Mucosa of stomach (tissue), 1 donor: Measurements from ENCODE around the gene TNRC18.

Source experiments
- H3K27me3 ChIP-seq: one replicate; pipeline ENCODE4 v1.7.0; 2013; ENCODE audit warnings: mild to moderate bottlenecking, low read length; ENCODE audit not compliant: control insufficient read depth, insufficient read depth
- H3K36me3 ChIP-seq: one replicate; pipeline ENCODE4 v1.7.0; 2013; ENCODE audit warnings: low read length; ENCODE audit not compliant: control insufficient read depth, insufficient read depth
- H3K4me1 ChIP-seq: one replicate; pipeline ENCODE4 v1.7.0; 2013; ENCODE audit warnings: mild to moderate bottlenecking, low read length; ENCODE audit not compliant: control insufficient read depth, insufficient read depth
- H3K4me3 ChIP-seq: one replicate; pipeline ENCODE4 v1.7.0; 2013; ENCODE audit warnings: low read length
- H3K9ac ChIP-seq: one replicate; pipeline ENCODE4 v1.7.0; 2013; ENCODE audit warnings: mild to moderate bottlenecking, low read length, moderate library complexity
- H3K9me3 ChIP-seq: one replicate; pipeline ENCODE4 v1.7.0; 2013; ENCODE audit warnings: mild to moderate bottlenecking, low read length, moderate library complexity; ENCODE audit not compliant: control insufficient read depth
- donor health status: Pancreatic carcinoma.

TNRC18 gene

GRCh38 chr7:5432691-5433090 lies 9.1 kb upstream of the TNRC18 start:
- Histone ChIP-seq H3K9ac (no peak overlapping the region), H3K4me3 (no peak overlapping the region), H3K27me3 (no peaks in the 10 kb centered on the region), H3K9me3 (no peaks in the 10 kb centered on the region), H3K36me3 (peaks cover 5% of the 10 kb centered on the region), H3K4me1 (peaks cover 15% of the 10 kb centered on the region)

GRCh38 chr7:5431560-5432015 lies 8.0 kb upstream of the TNRC18 start:
- H3K9ac ChIP-seq = no peak overlapping the region
- H3K36me3 ChIP-seq = peaks cover 5% of the 10 kb centered on the region
- no peaks in the 10 kb centered on the region for H3K27me3 ChIP-seq
- H3K4me1 ChIP-seq = peaks cover 15% of the 10 kb centered on the region
- H3K4me3 ChIP-seq = no peak overlapping the region
- H3K9me3 ChIP-seq = no peaks in the 10 kb centered on the region

- Histone ChIP-seq H3K27me3 (no peaks in the 10 kb centered on the region), H3K9me3 (no peaks in the 10 kb centered on the region), H3K9ac (peak overlapping the region; percentile 96), H3K36me3 (peaks cover 5% of the 10 kb centered on the region), H3K4me3 (no peak overlapping the region), H3K4me1 (peaks cover 15% of the 10 kb centered on the region)
These were observed 6.9 kb upstream of the TNRC18 start for GRCh38 chr7:5430612-5430947.

- no peaks in the 10 kb centered on the region for H3K9me3 ChIP-seq
- peaks cover 5% of the 10 kb centered on the region for H3K36me3 ChIP-seq
- peak overlapping the region; percentile 96 for H3K9ac ChIP-seq
- no peaks in the 10 kb centered on the region for H3K27me3 ChIP-seq
- H3K4me1 ChIP-seq = peaks cover 15% of the 10 kb centered on the region
- peak overlapping the region; percentile 96 for H3K4me3 ChIP-seq
These were observed 6.4 kb upstream of the TNRC18 start for GRCh38 chr7:5429857-5430611.

GRCh38 chr7:5429253-5429856 lies 5.7 kb upstream of the TNRC18 start:
- Histone ChIP-seq H3K27me3 (no peaks in the 10 kb centered on the region), H3K36me3 (peaks cover 5% of the 10 kb centered on the region), H3K4me1 (peaks cover 15% of the 10 kb centered on the region), H3K9ac (peak overlapping the region; percentile 96), H3K9me3 (no peaks in the 10 kb centered on the region), H3K4me3 (peak overlapping the region; percentile 96)

- Histone ChIP-seq H3K27me3 (no peaks in the 10 kb centered on the region), H3K36me3 (peaks cover 5% of the 10 kb centered on the region), H3K4me3 (peak overlapping the region; percentile 96), H3K9ac (peak overlapping the region; percentile 96), H3K4me1 (peaks cover 15% of the 10 kb centered on the region), H3K9me3 (no peaks in the 10 kb centered on the region)
These were observed 5.0 kb upstream of the TNRC18 start for GRCh38 chr7:5428478-5429252.

- H3K27me3 ChIP-seq = no peaks in the 10 kb centered on the region
- no peaks in the 10 kb centered on the region for H3K9me3 ChIP-seq
- peak overlapping the region; percentile 96 for H3K4me3 ChIP-seq
- peak overlapping the region; percentile 96 for H3K9ac ChIP-seq
- no peaks in the 10 kb centered on the region for H3K36me3 ChIP-seq
- H3K4me1 ChIP-seq = peaks cover 15% of the 10 kb centered on the region
These were observed 2.5 kb upstream of the TNRC18 start for GRCh38 chr7:5426226-5426475.

- peak overlapping the region; percentile 96 for H3K4me3 ChIP-seq
- H3K27me3 ChIP-seq = no peaks in the 10 kb centered on the region
- peak overlapping the region; percentile 96 for H3K9ac ChIP-seq
- peaks cover 15% of the 10 kb centered on the region for H3K4me1 ChIP-seq
- no peaks in the 10 kb centered on the region for H3K9me3 ChIP-seq
- H3K36me3 ChIP-seq = no peaks in the 10 kb centered on the region
These were observed 2.0 kb upstream of the TNRC18 start for GRCh38 chr7:5425507-5426225.

GRCh38 chr7:5424749-5425506 lies 1.3 kb upstream of the TNRC18 start:
- Histone ChIP-seq H3K9ac (peak overlapping the region; percentile 96), H3K4me1 (peaks cover 7% of the 10 kb centered on the region), H3K9me3 (no peaks in the 10 kb centered on the region), H3K27me3 (no peaks in the 10 kb centered on the region), H3K4me3 (peak overlapping the region; percentile 96), H3K36me3 (no peaks in the 10 kb centered on the region)

- Histone ChIP-seq H3K9ac (peak overlapping the region; percentile 96), H3K4me1 (peaks cover 4% of the 10 kb centered on the region), H3K4me3 (peak overlapping the region; percentile 96), H3K36me3 (no peaks in the 10 kb centered on the region), H3K27me3 (no peaks in the 10 kb centered on the region), H3K9me3 (no peaks in the 10 kb centered on the region)
These were observed 528 bp upstream of the TNRC18 start for GRCh38 chr7:5423976-5424748.
